HG03025 (cell line): ENCODE results near the gene KLHL22.
"Not testable (repeated sequence)": the region's sequence is repeated elsewhere in the genome, so short reads cannot be mapped to it uniquely, and the experiment has no call there.

ENCODE experiments used
- ATAC-seq: cut with Tn5 transposase; IDR thresholded peaks from one replicate; pipeline ENCODE4 v1.9.1; 2021; ENCODE audit warnings: mild to moderate bottlenecking, moderate library complexity; ENCODE audit not compliant: unreplicated experiment, low FRiP score

Gene KLHL22

GRCh38 chr22:20525048-20525447 lies 29.5 kb upstream of the KLHL22 start:
- ATAC-seq: no peak

GRCh38 chr22:20524004-20524481 lies 28.4 kb upstream of the KLHL22 start:
- no peak for ATAC-seq

GRCh38 chr22:20523086-20523983 lies 27.7 kb upstream of the KLHL22 start:
- ATAC-seq: no peak

- ATAC-seq: no peak
These were observed 26.8 kb upstream of the KLHL22 start for GRCh38 chr22:20522134-20523004.

GRCh38 chr22:20520093-20520511 lies 24.5 kb upstream of the KLHL22 start:
- ATAC-seq: no peak

- ATAC-seq: no peak
These were observed 24.0 kb upstream of the KLHL22 start for GRCh38 chr22:20519558-20519957.

- ATAC-seq: no peak
These were observed 22.4 kb upstream of the KLHL22 start for GRCh38 chr22:20517841-20518592.

GRCh38 chr22:20517422-20517821 lies 21.8 kb upstream of the KLHL22 start:
- no peak for ATAC-seq

- no peak for ATAC-seq
These were observed 20.8 kb upstream of the KLHL22 start for GRCh38 chr22:20516399-20516798.

- no peak for ATAC-seq
These were observed 19.2 kb upstream of the KLHL22 start for GRCh38 chr22:20514658-20515406.

- ATAC-seq: no peak
These were observed 16.1 kb upstream of the KLHL22 start for GRCh38 chr22:20511578-20512229.

GRCh38 chr22:20510811-20511577 lies 15.4 kb upstream of the KLHL22 start:
- no peak for ATAC-seq

- no peak for ATAC-seq
These were observed 13.9 kb upstream of the KLHL22 start for GRCh38 chr22:20509344-20510047.

GRCh38 chr22:20508815-20509271 lies 13.2 kb upstream of the KLHL22 start:
- ATAC-seq: no peak

GRCh38 chr22:20508067-20508755 lies 12.6 kb upstream of the KLHL22 start:
- ATAC-seq: not testable (repeated sequence)

- peak; percentile 69 for ATAC-seq
These were observed 11.9 kb upstream of the KLHL22 start, which contains the start of gene MED15 for GRCh38 chr22:20507253-20508066. Gene MED15, plus strand, starts transcription at chr22:20507610. Its CDS starts 69 bp downstream, at chr22:20507679.
